ENCODE results near the gene ADSL. TPM values are rescaled to one million over a fixed set of nuclear protein-coding genes. Genes with fewer than 3 reads are reported as not detected.

ADSL gene
- total RNA-seq, 4 donors from 2014 or later: 49.0 to 69.4 (median 60.1) TPM

- intact Hi-C loops (cut with DNase I): no loop called here
- H3K27ac ChIP-seq: no peak overlapping the region
- H3K4me1 ChIP-seq: peaks cover 0 to 8% of the 10 kb centered on the region in 2 donors
- peaks cover 0 to 5% of the 10 kb centered on the region in 2 donors for H3K36me3 ChIP-seq
- no peak for DNase-seq
- no peaks in the 10 kb centered on the region for H3K27me3 ChIP-seq
- TF ChIP-seq CTCF (IDR thresholded peaks at IDR 0.05) (no peak), POLR2A (IDR thresholded peaks at IDR 0.05) (no peak)
- WGBS, 2 donors: 86 to 96% methylated on average over 10 of the region's 10 CpGs
- no peaks in the 10 kb centered on the region for H3K9me3 ChIP-seq
- H3K4me3 ChIP-seq (replicated peaks in 1 of 3): no peak overlapping the region
Observed at GRCh38 chr22:40330615-40331014, 15.7 kb upstream of the ADSL start.

- peaks cover 0 to 5% of the 10 kb centered on the region in 2 donors for H3K36me3 ChIP-seq
- peaks cover 0 to 8% of the 10 kb centered on the region in 2 donors for H3K4me1 ChIP-seq
- no peak overlapping the region for H3K27ac ChIP-seq
- whole genome bisulfite sequencing, 2 donors: 74 to 75% methylated on average over 4 of the region's 4 CpGs
- DNase-seq: no peak
- no peaks in the 10 kb centered on the region for H3K9me3 ChIP-seq
- intact Hi-C loops (cut with DNase I): no loop called here
- TF ChIP-seq CTCF (IDR thresholded peaks at IDR 0.05): no peak
- no peak for TF ChIP-seq POLR2A (IDR thresholded peaks at IDR 0.05)
- no peaks in the 10 kb centered on the region for H3K27me3 ChIP-seq
- H3K4me3 ChIP-seq (replicated peaks in 1 of 3): no peak overlapping the region
Observed at GRCh38 chr22:40331706-40332105, 14.6 kb upstream of the ADSL start.

GRCh38 chr22:40332319-40332781 lies 13.9 kb upstream of the ADSL start:
- 64 to 65% methylated on average over 9 of the region's 9 CpGs for WGBS, 2 donors
- Histone ChIP-seq H3K4me3 (replicated peaks in 1 of 3) (no peak overlapping the region), H3K27me3 (no peaks in the 10 kb centered on the region), H3K36me3 (peaks cover 0 to 5% of the 10 kb centered on the region in 2 donors), H3K4me1 (peaks cover 0 to 8% of the 10 kb centered on the region in 2 donors), H3K9me3 (no peaks in the 10 kb centered on the region), H3K27ac (no peak overlapping the region)
- DNase-seq: no peak
- no peak for TF ChIP-seq POLR2A (IDR thresholded peaks at IDR 0.05)
- no peak for TF ChIP-seq CTCF (IDR thresholded peaks at IDR 0.05)
- intact Hi-C loops (cut with DNase I): no loop called here

- Histone ChIP-seq H3K9me3 (no peaks in the 10 kb centered on the region), H3K27ac (no peak overlapping the region), H3K4me3 (replicated peaks in 1 of 3) (no peak overlapping the region), H3K36me3 (peaks cover 0 to 5% of the 10 kb centered on the region in 2 donors), H3K27me3 (no peaks in the 10 kb centered on the region), H3K4me1 (peaks cover 0 to 8% of the 10 kb centered on the region in 2 donors)
- no peak for DNase-seq
- WGBS, 2 donors: 72 to 77% methylated on average over 2 of the region's 2 CpGs
- intact Hi-C loops (cut with DNase I): no loop called here
- TF ChIP-seq POLR2A (IDR thresholded peaks at IDR 0.05) (no peak), CTCF (IDR thresholded peaks at IDR 0.05) (no peak)
Observed at GRCh38 chr22:40334060-40334459, 12.2 kb upstream of the ADSL start.

GRCh38 chr22:40334899-40335298 lies 11.4 kb upstream of the ADSL start:
- 62 to 74% methylated on average over 2 of the region's 2 CpGs for WGBS, 2 donors
- Histone ChIP-seq H3K27me3 (no peaks in the 10 kb centered on the region), H3K4me3 (replicated peaks in 1 of 3) (no peak overlapping the region), H3K36me3 (peaks cover 0 to 5% of the 10 kb centered on the region in 2 donors), H3K4me1 (peaks cover 0 to 8% of the 10 kb centered on the region in 2 donors), H3K27ac (no peak overlapping the region), H3K9me3 (no peaks in the 10 kb centered on the region)
- no peak for DNase-seq
- intact Hi-C loops (cut with DNase I): no loop called here
- TF ChIP-seq POLR2A (IDR thresholded peaks at IDR 0.05): no peak
- TF ChIP-seq CTCF (IDR thresholded peaks at IDR 0.05): no peak
